ENCODE measurements around the gene RFX4. TPM values are rescaled to one million over a fixed set of nuclear protein-coding genes. Genes with fewer than 3 reads are reported as not detected.
A peak's percentile ranks its signal among the peaks of the same experiment; 100 is the strongest.

Gene RFX4
- total RNA-seq, 1 experiment from 2014 or later: not detected

DNA sequence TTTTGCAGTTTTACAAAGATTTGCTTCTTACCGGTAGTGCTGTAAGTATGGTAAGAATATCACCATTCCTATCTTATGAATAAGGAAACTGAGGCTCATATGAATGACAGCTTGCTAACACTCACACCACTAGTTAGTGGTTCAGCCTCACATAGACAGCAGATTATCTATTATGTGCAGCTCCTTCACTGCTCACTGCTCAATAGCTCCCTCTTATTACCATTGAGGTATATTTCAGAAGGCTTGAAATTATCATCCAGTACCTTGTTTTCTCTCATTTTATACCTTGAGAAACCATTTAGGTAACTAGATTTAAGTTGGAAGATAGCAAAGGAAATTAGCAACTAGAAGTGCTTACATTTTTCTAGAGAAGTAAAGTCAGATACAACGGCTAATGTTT is 207.2 kb downstream of the RFX4 start:
- no peak overlapping the region for H3K4me3 ChIP-seq (ENCODE audit: low read depth in 2 of 2, low read length in 2 of 2)
- intact Hi-C loops (cut with micrococcal nuclease; ENCODE audit: unreplicated experiment) (no loop called here), in situ Hi-C loops (cut with HindIII; ENCODE audit: low pct_unique_long_range_greater_than_20kb, low sequenced_read_pairs) (no loop called here)
- CTCF ChIA-PET: interaction anchor here (0.7 kb wide), 1 partner anchor 55 kb away, joined by 3 read pairs; no protein-coding TSS in a partner anchor
- no peaks in the 10 kb centered on the region for H3K4me1 ChIP-seq (ENCODE audit: control insufficient read depth, insufficient read depth, low read length)
- H3K27me3 ChIP-seq (ENCODE audit: control insufficient read depth, insufficient read depth, low read length): no peaks in the 10 kb centered on the region
- H3K27ac ChIP-seq (ENCODE audit: low read length): no peak overlapping the region
- peaks cover 3% of the 10 kb centered on the region; the same call in 1 of the 2 replicates for H3K36me3 ChIP-seq (ENCODE audit: control insufficient read depth, insufficient read depth, low read length)
- POLR2A ChIA-PET: no interaction called here
- DNase-seq (ENCODE audit: low read depth, low spot score) (no peak), ATAC-seq (no peak)
- TF ChIP-seq, protein P1, sequence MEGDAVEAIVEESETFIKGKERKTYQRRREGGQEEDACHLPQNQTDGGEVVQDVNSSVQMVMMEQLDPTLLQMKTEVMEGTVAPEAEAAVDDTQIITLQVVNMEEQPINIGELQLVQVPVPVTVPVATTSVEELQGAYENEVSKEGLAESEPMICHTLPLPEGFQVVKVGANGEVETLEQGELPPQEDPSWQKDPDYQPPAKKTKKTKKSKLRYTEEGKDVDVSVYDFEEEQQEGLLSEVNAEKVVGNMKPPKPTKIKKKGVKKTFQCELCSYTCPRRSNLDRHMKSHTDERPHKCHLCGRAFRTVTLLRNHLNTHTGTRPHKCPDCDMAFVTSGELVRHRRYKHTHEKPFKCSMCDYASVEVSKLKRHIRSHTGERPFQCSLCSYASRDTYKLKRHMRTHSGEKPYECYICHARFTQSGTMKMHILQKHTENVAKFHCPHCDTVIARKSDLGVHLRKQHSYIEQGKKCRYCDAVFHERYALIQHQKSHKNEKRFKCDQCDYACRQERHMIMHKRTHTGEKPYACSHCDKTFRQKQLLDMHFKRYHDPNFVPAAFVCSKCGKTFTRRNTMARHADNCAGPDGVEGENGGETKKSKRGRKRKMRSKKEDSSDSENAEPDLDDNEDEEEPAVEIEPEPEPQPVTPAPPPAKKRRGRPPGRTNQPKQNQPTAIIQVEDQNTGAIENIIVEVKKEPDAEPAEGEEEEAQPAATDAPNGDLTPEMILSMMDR (IDR thresholded peaks at IDR 0.05): peak; percentile 14; the same call in 1 of the 2 replicates
- TF ChIP-seq POLR2AphosphoS5 (IDR thresholded peaks at IDR 0.05; ENCODE audit: low read depth, low read length): no peak
- H3K9me3 ChIP-seq (ENCODE audit: control insufficient read depth, insufficient read depth, low read depth, low read length): no peaks in the 10 kb centered on the region
- no TSS peak for BruUV-seq (replicated peaks)

DNA sequence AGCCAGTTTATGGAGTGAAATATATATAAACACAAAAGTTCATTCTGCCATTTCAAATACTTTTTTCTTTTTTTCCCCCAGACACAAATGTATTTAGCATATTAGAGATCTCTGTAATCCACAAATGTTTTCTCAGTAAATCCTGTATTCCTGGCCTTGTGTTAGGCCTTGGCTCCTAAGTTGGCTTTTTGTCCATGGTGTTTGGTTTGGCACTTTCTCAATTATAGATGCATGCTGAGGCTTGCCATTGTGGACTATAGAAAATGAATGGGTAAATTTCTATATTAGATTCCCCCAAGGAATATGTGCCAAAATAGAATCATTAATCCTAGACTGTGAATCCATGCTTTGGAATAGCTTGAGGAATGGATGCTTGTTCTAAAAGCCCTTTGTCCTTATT is 208.7 kb downstream of the RFX4 start:
- no peak for ATAC-seq
- POLR2A ChIA-PET: no interaction called here
- Histone ChIP-seq H3K27me3 (ENCODE audit: control insufficient read depth, insufficient read depth, low read length) (no peaks in the 10 kb centered on the region), H3K4me1 (ENCODE audit: control insufficient read depth, insufficient read depth, low read length) (no peaks in the 10 kb centered on the region), H3K9me3 (ENCODE audit: control insufficient read depth, insufficient read depth, low read depth, low read length) (no peaks in the 10 kb centered on the region), H3K36me3 (ENCODE audit: control insufficient read depth, insufficient read depth, low read length) (peaks cover 3% of the 10 kb centered on the region; the same call in 1 of the 2 replicates), H3K27ac (ENCODE audit: low read length) (no peak overlapping the region), H3K4me3 (ENCODE audit: low read depth in 2 of 2, low read length in 2 of 2) (no peak overlapping the region)
- in situ Hi-C loops (cut with HindIII; ENCODE audit: low pct_unique_long_range_greater_than_20kb, low sequenced_read_pairs): no loop called here
- BruUV-seq (replicated peaks): no TSS peak
- CTCF ChIA-PET: no interaction called here
- TF ChIP-seq POLR2AphosphoS5 (IDR thresholded peaks at IDR 0.05; ENCODE audit: low read depth, low read length): no peak
- TF ChIP-seq, protein P1 (IDR thresholded peaks at IDR 0.05): no peak
- no peak for TF ChIP-seq TCF7L2 (IDR thresholded peaks at IDR 0.05; ENCODE audit: low read depth, low read length)
- TF ChIP-seq, protein P2, sequence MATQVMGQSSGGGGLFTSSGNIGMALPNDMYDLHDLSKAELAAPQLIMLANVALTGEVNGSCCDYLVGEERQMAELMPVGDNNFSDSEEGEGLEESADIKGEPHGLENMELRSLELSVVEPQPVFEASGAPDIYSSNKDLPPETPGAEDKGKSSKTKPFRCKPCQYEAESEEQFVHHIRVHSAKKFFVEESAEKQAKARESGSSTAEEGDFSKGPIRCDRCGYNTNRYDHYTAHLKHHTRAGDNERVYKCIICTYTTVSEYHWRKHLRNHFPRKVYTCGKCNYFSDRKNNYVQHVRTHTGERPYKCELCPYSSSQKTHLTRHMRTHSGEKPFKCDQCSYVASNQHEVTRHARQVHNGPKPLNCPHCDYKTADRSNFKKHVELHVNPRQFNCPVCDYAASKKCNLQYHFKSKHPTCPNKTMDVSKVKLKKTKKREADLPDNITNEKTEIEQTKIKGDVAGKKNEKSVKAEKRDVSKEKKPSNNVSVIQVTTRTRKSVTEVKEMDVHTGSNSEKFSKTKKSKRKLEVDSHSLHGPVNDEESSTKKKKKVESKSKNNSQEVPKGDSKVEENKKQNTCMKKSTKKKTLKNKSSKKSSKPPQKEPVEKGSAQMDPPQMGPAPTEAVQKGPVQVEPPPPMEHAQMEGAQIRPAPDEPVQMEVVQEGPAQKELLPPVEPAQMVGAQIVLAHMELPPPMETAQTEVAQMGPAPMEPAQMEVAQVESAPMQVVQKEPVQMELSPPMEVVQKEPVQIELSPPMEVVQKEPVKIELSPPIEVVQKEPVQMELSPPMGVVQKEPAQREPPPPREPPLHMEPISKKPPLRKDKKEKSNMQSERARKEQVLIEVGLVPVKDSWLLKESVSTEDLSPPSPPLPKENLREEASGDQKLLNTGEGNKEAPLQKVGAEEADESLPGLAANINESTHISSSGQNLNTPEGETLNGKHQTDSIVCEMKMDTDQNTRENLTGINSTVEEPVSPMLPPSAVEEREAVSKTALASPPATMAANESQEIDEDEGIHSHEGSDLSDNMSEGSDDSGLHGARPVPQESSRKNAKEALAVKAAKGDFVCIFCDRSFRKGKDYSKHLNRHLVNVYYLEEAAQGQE (IDR thresholded peaks at IDR 0.05; ENCODE audit: insufficient read depth in 1 of 2, low read depth in 2 of 2, low read length in 1 of 2): no peak
- TF ChIP-seq SIN3A (IDR thresholded peaks at IDR 0.05; ENCODE audit: borderline replicate concordance, insufficient read depth, low read depth, low read length): no peak
- DNase-seq (ENCODE audit: low read depth, low spot score): no peak
- intact Hi-C loops (cut with micrococcal nuclease; ENCODE audit: unreplicated experiment): no loop called here

Measured in Panc1 (cell line).